ENCODE results near the gene SLC39A13.

DNA sequence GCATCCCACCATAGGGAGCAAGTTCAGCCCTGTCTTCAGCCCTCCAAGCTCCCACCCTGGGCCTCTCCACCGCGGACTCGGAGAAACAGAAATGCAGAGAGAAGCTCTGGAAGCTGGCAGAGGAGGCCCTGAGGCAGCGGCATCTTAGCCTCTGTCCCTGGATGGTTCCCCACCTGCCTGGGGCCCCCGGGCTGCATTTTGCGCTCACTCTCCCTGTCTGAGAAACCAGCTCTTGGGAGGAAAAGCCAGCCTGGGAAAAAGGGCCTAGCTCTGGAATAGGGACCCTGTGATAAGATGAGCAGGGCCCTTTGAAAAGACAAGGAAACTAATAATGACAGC, 18.0 kb upstream of the SLC39A13 start:
- TF ChIP-seq, protein P1, sequence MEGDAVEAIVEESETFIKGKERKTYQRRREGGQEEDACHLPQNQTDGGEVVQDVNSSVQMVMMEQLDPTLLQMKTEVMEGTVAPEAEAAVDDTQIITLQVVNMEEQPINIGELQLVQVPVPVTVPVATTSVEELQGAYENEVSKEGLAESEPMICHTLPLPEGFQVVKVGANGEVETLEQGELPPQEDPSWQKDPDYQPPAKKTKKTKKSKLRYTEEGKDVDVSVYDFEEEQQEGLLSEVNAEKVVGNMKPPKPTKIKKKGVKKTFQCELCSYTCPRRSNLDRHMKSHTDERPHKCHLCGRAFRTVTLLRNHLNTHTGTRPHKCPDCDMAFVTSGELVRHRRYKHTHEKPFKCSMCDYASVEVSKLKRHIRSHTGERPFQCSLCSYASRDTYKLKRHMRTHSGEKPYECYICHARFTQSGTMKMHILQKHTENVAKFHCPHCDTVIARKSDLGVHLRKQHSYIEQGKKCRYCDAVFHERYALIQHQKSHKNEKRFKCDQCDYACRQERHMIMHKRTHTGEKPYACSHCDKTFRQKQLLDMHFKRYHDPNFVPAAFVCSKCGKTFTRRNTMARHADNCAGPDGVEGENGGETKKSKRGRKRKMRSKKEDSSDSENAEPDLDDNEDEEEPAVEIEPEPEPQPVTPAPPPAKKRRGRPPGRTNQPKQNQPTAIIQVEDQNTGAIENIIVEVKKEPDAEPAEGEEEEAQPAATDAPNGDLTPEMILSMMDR (IDR thresholded peaks at IDR 0.05; ENCODE audit: borderline replicate concordance, extremely low read depth, low read length, poor library complexity, severe bottlenecking) = no peak
- no peak for TF ChIP-seq EZH2 (IDR thresholded peaks at IDR 0.05; ENCODE audit: borderline replicate concordance, low read depth, low read length, severe bottlenecking)
